Gastroesophageal sphincter (tissue), 3 donors: ENCODE data around the gene SCN1B.

Experiments
- EP300 ChIP-seq: sonication (generic); formaldehyde crosslinking; IDR thresholded peaks from one replicate; pipeline ENCODE4 v1.6.1; 2017; ENCODE audit warnings: antibody characterized with exemption, mild to moderate bottlenecking
- POLR2A ChIP-seq, 2 donors: fragments of 450-650 bp; IDR thresholded peaks; one replicate each; pipeline ENCODE4 v1.6.1; 2017; ENCODE audit warnings: antibody characterized with exemption in 2 of 2, mild to moderate bottlenecking in 2 of 2, moderate library complexity in 1 of 2
- POLR2AphosphoS5 ChIP-seq: sonication (generic); formaldehyde crosslinking; IDR thresholded peaks from one replicate; pipeline ENCODE4 v1.6.1; 2017; ENCODE audit warnings: antibody characterized with exemption
- TF ChIP-seq, protein P1 (sequence below), 4 experiments: fragments of 200-600 bp in 2 of 4; fragments of 450-650 bp in 2 of 4; sonication (generic) in 1 of 4; IDR thresholded peaks; one replicate each; pipeline ENCODE4 v1.5.1; 2017 to 2019; ENCODE audit warnings: antibody characterized with exemption in 4 of 4, mild to moderate bottlenecking in 2 of 4, moderate library complexity in 2 of 4

DNA sequence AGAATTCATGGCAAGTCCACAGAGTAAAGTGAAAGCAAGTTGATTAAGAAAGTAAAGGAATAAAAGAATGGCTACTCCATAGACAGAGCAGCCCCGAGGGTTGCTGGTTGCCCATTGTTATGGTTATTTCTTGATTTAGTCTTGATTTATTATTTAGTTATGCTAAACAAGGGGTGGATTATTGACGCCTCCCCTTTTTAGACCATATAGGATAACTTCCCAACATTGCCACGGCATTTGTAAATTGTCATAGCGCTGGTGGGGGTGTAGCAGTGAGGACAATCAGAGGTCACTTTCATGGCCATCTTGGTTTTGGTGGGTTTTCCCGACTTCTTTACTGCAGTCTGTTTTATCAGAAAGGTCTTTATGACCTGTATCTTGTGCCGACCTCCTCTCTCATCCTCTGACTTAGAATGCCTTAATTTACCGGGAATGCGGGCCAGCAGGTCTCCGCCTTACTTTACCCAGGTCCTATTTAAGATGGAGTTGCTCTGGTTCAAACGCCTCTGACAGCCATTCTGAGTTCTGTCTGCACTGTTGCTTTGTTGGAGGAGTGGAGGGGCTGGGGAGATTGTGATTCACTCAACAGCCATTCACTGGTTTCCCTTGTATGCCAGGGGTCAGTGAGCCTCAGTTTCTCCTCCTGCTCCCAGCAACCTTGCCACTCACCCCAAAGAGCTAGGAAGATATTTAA is 38.8 kb downstream of the SCN1B start:
- TF ChIP-seq, protein P1, sequence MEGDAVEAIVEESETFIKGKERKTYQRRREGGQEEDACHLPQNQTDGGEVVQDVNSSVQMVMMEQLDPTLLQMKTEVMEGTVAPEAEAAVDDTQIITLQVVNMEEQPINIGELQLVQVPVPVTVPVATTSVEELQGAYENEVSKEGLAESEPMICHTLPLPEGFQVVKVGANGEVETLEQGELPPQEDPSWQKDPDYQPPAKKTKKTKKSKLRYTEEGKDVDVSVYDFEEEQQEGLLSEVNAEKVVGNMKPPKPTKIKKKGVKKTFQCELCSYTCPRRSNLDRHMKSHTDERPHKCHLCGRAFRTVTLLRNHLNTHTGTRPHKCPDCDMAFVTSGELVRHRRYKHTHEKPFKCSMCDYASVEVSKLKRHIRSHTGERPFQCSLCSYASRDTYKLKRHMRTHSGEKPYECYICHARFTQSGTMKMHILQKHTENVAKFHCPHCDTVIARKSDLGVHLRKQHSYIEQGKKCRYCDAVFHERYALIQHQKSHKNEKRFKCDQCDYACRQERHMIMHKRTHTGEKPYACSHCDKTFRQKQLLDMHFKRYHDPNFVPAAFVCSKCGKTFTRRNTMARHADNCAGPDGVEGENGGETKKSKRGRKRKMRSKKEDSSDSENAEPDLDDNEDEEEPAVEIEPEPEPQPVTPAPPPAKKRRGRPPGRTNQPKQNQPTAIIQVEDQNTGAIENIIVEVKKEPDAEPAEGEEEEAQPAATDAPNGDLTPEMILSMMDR (IDR thresholded peaks at IDR 0.05) = no peak
- no peak for TF ChIP-seq POLR2A (IDR thresholded peaks at IDR 0.05)
- no peak for TF ChIP-seq POLR2AphosphoS5
- TF ChIP-seq EP300 = no peak
